Stimulated activated CD8-positive, alpha-beta memory T cell treated with anti-CD3 and anti-CD28 coated beads, Interleukin-7, amount 100 ng/mL, for 48 hours (primary cell): Measurements from ENCODE around the gene CPE.
"Not testable (repeated sequence)": the region's sequence is repeated elsewhere in the genome, so short reads cannot be mapped to it uniquely, and the experiment has no call there.

Experiments
- DNase-seq, 2 donors: peaks; one replicate each; pipeline ENCODE4 v3.0.0-alpha.2; 2020; ENCODE audit warnings: low read depth in 1 of 2; ENCODE audit errors: extremely low read depth in 1 of 2

The CPE gene

GRCh38 chr4:165403048-165403447 lies 24.2 kb downstream of the CPE start:
- DNase-seq: no peak

GRCh38 chr4:165403637-165404036 lies 24.8 kb downstream of the CPE start:
- DNase-seq: no peak

GRCh38 chr4:165404080-165404479 lies 25.3 kb downstream of the CPE start:
- no peak for DNase-seq

- no peak for DNase-seq
Observed at GRCh38 chr4:165404696-165405095, 25.9 kb downstream of the CPE start.

- DNase-seq: no peak
Observed at GRCh38 chr4:165410214-165410613, 31.4 kb downstream of the CPE start.

- DNase-seq: no peak
Observed at GRCh38 chr4:165415910-165416309, 37.1 kb downstream of the CPE start.

GRCh38 chr4:165418073-165418472 lies 39.3 kb downstream of the CPE start:
- DNase-seq: no peak

- DNase-seq: no peak
Observed at GRCh38 chr4:165425629-165426028, 46.8 kb downstream of the CPE start.

GRCh38 chr4:165426331-165426730 lies 47.5 kb downstream of the CPE start:
- no peak for DNase-seq

- DNase-seq: no peak
Observed at GRCh38 chr4:165426823-165427222, 48.0 kb downstream of the CPE start.

- DNase-seq: no peak
Observed at GRCh38 chr4:165428957-165429356, 50.1 kb downstream of the CPE start.

- no peak for DNase-seq
Observed at GRCh38 chr4:165433529-165433928, 54.7 kb downstream of the CPE start.

GRCh38 chr4:165437691-165438090 lies 58.9 kb downstream of the CPE start:
- DNase-seq: no peak

GRCh38 chr4:165439344-165439743 lies 60.5 kb downstream of the CPE start:
- DNase-seq: no peak

GRCh38 chr4:165439981-165440380 lies 61.2 kb downstream of the CPE start:
- DNase-seq: no peak

- DNase-seq: no peak
Observed at GRCh38 chr4:165440415-165441158, 61.8 kb downstream of the CPE start.

GRCh38 chr4:165443276-165443675 lies 64.5 kb downstream of the CPE start:
- DNase-seq: no peak

GRCh38 chr4:165448700-165449099 lies 69.9 kb downstream of the CPE start:
- DNase-seq: no peak

GRCh38 chr4:165449333-165449732 lies 70.5 kb downstream of the CPE start:
- DNase-seq: no peak

- no peak for DNase-seq
Observed at GRCh38 chr4:165450871-165451270, 72.1 kb downstream of the CPE start.

GRCh38 chr4:165453140-165453539 lies 74.3 kb downstream of the CPE start:
- not testable (repeated sequence) for DNase-seq

- DNase-seq: no peak
Observed at GRCh38 chr4:165454426-165454825, 75.6 kb downstream of the CPE start.

GRCh38 chr4:165457793-165458192 lies 79.0 kb downstream of the CPE start:
- DNase-seq: no peak
